SJSA1 (cell line): Measurements from ENCODE around the gene NSD2. TPM values are rescaled to one million over a fixed set of nuclear protein-coding genes. Genes with fewer than 3 reads are reported as not detected.
"Not testable (repeated sequence)": the region's sequence is repeated elsewhere in the genome, so short reads cannot be mapped to it uniquely, and the experiment has no call there.

Experiments
- DNase-seq, 2 experiments: peaks; one replicate each; pipeline ENCODE4 v3.0.0-alpha.2; 2015 to 2020; ENCODE audit warnings: low spot score in 2 of 2, low read depth in 1 of 2
- H3K27ac ChIP-seq: fragments of 250-450 bp; sonication (Bioruptor Pico); 2 replicates; pipeline ENCODE4 v1.5.1; 2020; ENCODE audit warnings: mild to moderate bottlenecking, moderate library complexity
- H3K27me3 ChIP-seq: fragments of 250-450 bp; sonication (Bioruptor Pico); replicated peaks from 2 replicates; pipeline ENCODE4 v1.5.1; 2020; ENCODE audit warnings: mild to moderate bottlenecking, moderate library complexity
- H3K36me3 ChIP-seq: fragments of 250-450 bp; sonication (Bioruptor Pico); 2 replicates; pipeline ENCODE4 v1.5.1; 2020; ENCODE audit warnings: mild to moderate bottlenecking
- H3K4me1 ChIP-seq: fragments of 250-450 bp; sonication (Bioruptor Pico); replicated peaks from 2 replicates; pipeline ENCODE4 v1.6.1; 2021; ENCODE audit warnings: mild to moderate bottlenecking
- H3K4me3 ChIP-seq: fragments of 250-450 bp; sonication (Bioruptor Pico); 2 replicates; pipeline ENCODE4 v1.5.1; 2020; ENCODE audit warnings: mild to moderate bottlenecking
- H3K9me3 ChIP-seq: fragments of 250-450 bp; sonication (Bioruptor Pico); replicated peaks from 2 replicates; pipeline ENCODE4 v1.5.1; 2020; ENCODE audit warnings: mild to moderate bottlenecking
- total RNA-seq: library from RNA; depleted of rRNA; stranded (reverse); fragments of >200 nt; shearing (Covaris generic); gene quantifications from 2 replicates; pipeline ENCODE4 v1.2.3, GENCODE V29; 2014

The NSD2 gene
- total RNA-seq, 1 experiment from 2014 or later, result 35.9 TPM

- Histone ChIP-seq H3K9me3 (no peaks in the 10 kb centered on the region), H3K4me3 (no peak overlapping the region), H3K4me1 (no peaks in the 10 kb centered on the region), H3K36me3 (0 out of 2 replicates have a peak, but pooled peaks cover 4% of the 10 kb centered on the region), H3K27me3 (no peaks in the 10 kb centered on the region), H3K27ac (no peak overlapping the region)
- no peak for DNase-seq
Measured at GRCh38 chr4:1991087-1991486, 119.9 kb downstream of the NSD2 start.

DNA sequence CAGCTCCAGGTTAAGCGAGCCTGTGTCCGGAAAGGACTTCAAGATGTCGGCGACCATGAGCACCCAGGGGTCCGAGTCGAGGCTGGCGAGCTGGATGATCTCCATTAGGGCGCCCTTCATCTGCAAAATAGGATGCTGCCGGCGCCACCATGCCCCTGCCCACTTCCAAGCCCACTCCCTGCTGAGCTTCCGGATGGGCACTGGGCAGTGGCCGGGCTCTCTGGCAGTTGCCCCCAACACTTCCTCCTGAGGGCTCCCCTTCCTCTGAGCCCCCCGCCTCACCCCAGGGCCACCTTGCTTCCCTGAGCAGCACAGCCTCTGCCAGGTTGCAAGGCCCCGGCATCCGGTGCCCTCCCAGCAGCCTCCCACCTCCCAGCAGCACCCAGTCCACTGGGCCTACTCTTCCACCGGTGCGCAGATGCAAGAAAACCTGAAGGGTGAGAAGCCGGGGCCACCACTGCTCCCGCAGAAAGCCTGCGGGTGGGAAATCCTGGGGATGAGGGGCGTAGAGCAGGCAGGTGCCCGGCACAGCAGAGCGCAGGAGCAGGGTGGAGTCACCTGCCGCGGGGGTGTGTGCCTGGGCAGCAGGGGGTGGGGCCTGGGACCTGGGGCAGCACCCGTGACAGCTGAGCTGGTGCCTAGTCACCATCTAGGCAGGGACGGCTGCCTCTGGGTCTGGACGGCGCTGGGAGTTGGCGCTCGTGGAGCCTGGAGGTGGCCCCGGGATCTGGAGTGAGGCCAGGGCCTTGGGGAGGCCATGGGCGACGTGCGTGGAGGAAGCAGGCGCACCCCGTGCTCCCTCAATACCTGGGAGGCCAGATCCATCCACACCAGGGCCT, 120.6 kb downstream of the NSD2 start:
- DNase-seq, result no peak
- 0 out of 2 replicates have a peak, but pooled peaks cover 2% of the 10 kb centered on the region for H3K36me3 ChIP-seq
- no peaks in the 10 kb centered on the region for H3K9me3 ChIP-seq
- H3K4me1 ChIP-seq, result no peaks in the 10 kb centered on the region
- H3K27ac ChIP-seq, result no peak overlapping the region
- H3K4me3 ChIP-seq, result no peak overlapping the region
- no peaks in the 10 kb centered on the region for H3K27me3 ChIP-seq

DNA sequence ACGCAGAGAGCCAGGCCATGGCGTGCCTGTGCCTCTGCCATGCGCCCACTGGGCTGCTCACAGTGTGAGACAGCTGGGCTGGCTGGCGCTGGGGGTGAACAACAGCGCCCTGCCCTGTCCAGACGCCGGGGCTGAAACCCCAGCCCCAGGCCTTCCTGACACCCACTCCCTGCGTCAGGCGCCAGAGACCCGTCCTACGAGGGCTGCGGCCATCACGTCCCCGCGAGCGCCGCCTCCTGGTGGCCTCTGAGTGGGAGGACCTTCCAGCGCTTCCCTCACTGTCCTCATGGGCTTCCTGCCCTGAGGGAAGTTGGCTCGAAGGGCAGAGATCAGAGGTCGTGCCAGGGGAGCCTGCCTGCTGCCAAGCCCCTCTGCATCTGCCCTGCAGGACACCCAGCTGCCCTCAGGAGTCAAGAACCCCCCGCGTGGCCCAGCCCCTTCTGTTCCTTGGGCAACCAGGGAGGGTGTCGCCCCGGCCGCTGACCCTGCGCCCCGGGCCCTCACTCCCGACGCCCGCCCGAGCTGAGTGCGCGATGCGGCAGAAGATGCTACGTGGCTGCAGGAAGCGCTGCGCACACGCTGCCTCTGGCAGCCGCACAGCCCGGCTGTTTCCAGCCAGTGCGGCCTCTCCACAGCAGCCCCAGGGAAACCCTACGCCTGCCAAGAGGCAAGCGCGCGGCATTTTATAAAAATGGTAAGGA, 121.4 kb downstream of the NSD2 start:
- Histone ChIP-seq H3K27ac (no peak overlapping the region), H3K27me3 (no peaks in the 10 kb centered on the region), H3K9me3 (no peaks in the 10 kb centered on the region), H3K4me3 (no peak overlapping the region), H3K4me1 (no peaks in the 10 kb centered on the region), H3K36me3 (no peaks in the 10 kb centered on the region)
- no peak for DNase-seq

- no peaks in the 10 kb centered on the region for H3K9me3 ChIP-seq
- H3K4me3 ChIP-seq, result no peak overlapping the region
- no peak for DNase-seq
- H3K4me1 ChIP-seq, result no peaks in the 10 kb centered on the region
- H3K36me3 ChIP-seq, result 0 out of 2 replicates have a peak, but pooled peaks cover 3% of the 10 kb centered on the region
- no peak overlapping the region for H3K27ac ChIP-seq
- H3K27me3 ChIP-seq, result no peaks in the 10 kb centered on the region
Measured at GRCh38 chr4:1993169-1993516, 122.0 kb downstream of the NSD2 start.

DNA sequence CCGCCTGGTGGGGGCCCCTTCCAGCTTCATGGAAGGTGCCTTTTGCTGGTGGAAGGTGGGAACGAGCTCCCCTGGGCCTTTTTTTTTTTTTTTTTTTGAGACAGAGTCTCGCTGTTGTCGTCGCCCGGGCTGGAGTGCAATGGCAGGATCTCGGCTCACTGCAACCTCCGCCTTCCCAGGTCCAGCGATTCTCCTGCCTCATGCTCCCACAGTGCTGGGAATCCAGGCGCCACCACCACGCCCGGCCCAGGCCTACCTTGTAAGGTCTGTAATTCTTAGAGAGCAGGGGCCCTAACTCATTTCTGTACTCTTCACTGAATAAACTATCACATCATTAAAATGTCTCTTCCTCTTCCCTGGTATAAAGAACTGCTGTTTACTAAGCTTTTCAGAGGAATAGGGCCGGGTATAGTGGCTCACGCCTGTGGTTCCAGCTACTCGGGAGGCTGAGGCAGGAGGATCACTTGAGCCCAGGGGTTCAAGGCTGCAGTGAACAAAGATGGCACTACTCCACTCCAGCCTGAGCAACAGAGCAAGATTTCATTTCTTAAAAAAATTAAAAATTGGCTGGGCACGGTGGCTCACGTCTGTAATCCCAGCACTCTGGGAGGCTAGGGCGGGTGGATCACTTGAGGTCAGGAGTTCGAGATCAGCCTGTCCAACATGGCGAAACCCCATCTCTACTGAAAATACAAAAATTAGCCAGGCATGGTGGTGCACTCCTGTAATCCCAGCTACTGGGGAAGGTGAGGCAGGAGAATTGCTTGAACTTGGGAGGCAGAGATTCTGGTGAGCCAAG, 122.7 kb downstream of the NSD2 start:
- H3K4me1 ChIP-seq, H3K36me3 ChIP-seq, H3K4me3 ChIP-seq, H3K27me3 ChIP-seq, DNase-seq, H3K27ac ChIP-seq, H3K9me3 ChIP-seq: not testable (repeated sequence)

GRCh38 chr4:1994938-1995337, 123.7 kb downstream of the NSD2 start:
- H3K4me3 ChIP-seq, result no peak overlapping the region
- H3K4me1 ChIP-seq, result no peaks in the 10 kb centered on the region
- H3K27me3 ChIP-seq, result no peaks in the 10 kb centered on the region
- H3K27ac ChIP-seq, result no peak overlapping the region
- 0 out of 2 replicates have a peak, but pooled peaks cover 3% of the 10 kb centered on the region for H3K36me3 ChIP-seq
- H3K9me3 ChIP-seq, result no peaks in the 10 kb centered on the region
- no peak for DNase-seq

DNA sequence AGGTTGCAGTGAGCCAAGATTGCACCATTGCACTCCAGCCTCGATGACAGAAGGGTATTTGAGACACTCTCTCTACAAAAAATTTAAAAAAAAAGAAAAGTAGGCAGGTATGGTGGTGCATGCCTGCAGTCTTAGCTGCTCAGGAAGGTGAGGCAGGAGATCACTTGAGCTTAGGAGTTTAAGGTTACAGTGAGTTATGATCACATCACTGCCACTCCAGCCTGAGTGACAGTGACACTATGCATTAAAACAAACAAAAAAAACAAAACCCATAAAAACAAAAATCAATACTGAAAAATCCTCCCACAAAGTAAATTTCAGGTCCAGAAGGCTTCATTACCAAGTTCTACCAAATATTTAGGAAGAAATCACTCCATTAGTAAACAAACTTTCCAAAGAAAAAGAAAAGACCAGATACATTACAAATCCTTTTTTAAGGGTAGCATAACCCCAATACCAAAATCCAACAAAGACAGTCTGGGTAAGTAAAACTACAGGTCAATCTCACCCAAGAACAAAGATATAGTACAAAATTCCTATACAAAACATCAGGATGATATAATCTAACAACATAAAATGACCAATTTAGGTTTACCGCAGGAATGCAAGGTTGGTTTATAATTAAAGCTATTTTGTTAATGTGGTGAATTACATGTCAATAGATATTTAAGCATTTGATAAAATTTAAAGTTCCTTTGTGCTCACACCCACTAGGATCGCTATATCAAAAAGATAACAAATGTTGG, 125.8 kb downstream of the NSD2 start:
- H3K27ac ChIP-seq, result no peak overlapping the region
- H3K4me1 ChIP-seq, result no peaks in the 10 kb centered on the region
- DNase-seq, result no peak
- no peak overlapping the region for H3K4me3 ChIP-seq
- H3K36me3 ChIP-seq, result 0 out of 2 replicates have a peak, but pooled peaks cover 3% of the 10 kb centered on the region
- no peaks in the 10 kb centered on the region for H3K9me3 ChIP-seq
- no peaks in the 10 kb centered on the region for H3K27me3 ChIP-seq

DNA sequence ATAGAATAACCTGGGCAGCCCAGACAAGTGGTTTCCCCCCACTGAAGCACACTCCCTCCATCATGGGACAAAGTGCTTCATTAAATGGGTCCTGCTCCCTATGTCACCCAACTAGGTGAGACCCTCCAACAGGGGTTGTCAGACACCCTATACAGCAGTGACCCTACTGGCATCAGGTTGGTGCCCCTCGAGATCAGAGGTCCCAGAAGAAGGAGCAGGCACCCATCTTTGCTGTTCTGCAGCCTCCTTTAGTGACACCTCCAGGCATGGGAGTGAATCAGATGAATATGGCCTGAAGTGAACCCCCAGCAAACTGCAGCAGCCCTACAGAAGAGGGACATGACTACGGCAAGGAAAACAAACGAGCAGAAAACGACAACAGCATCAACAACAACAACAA, 126.5 kb downstream of the NSD2 start:
- Histone ChIP-seq H3K36me3 (0 out of 2 replicates have a peak, but pooled peaks cover 3% of the 10 kb centered on the region), H3K9me3 (no peaks in the 10 kb centered on the region), H3K27ac (no peak overlapping the region), H3K27me3 (no peaks in the 10 kb centered on the region), H3K4me1 (no peaks in the 10 kb centered on the region), H3K4me3 (no peak overlapping the region)
- no peak for DNase-seq

DNA sequence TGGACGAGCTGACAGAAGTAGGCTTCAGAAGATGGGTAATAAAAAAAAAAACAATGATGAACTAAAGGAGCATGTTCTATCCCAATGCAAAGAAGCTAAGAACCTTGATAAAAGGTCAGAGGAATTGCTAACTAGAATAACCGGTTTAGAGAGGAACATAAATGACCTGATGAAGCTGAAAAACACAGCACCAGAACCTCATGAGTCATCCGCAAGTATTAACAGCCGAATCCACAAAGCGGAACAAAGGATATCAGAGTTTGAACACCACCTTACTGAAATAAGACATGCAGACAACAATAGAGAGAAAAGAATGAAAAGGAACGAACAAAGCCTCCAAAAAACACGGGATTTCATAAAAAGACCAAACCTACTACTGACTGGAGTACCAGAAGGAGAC, 127.1 kb downstream of the NSD2 start:
- Histone ChIP-seq H3K36me3 (0 out of 2 replicates have a peak, but pooled peaks cover 3% of the 10 kb centered on the region), H3K4me3 (no peak overlapping the region), H3K27me3 (no peaks in the 10 kb centered on the region), H3K27ac (no peak overlapping the region), H3K4me1 (no peaks in the 10 kb centered on the region), H3K9me3 (no peaks in the 10 kb centered on the region)
- DNase-seq, result no peak

- DNase-seq, H3K4me3 ChIP-seq, H3K4me1 ChIP-seq, H3K9me3 ChIP-seq, H3K36me3 ChIP-seq, H3K27ac ChIP-seq, H3K27me3 ChIP-seq: not testable (repeated sequence)
Measured at GRCh38 chr4:1999308-1999707, 128.1 kb downstream of the NSD2 start.

GRCh38 chr4:2003361-2003760, 132.2 kb downstream of the NSD2 start:
- H3K9me3 ChIP-seq, H3K4me3 ChIP-seq, H3K27ac ChIP-seq, H3K4me1 ChIP-seq, DNase-seq, H3K27me3 ChIP-seq, H3K36me3 ChIP-seq: not testable (repeated sequence)

GRCh38 chr4:2006367-2006766, 135.2 kb downstream of the NSD2 start:
- Histone ChIP-seq H3K4me1 (no peaks in the 10 kb centered on the region), H3K27ac (no peak overlapping the region), H3K27me3 (no peaks in the 10 kb centered on the region), H3K4me3 (no peak overlapping the region), H3K9me3 (no peaks in the 10 kb centered on the region), H3K36me3 (no peaks in the 10 kb centered on the region)
- DNase-seq, result no peak

- Histone ChIP-seq H3K36me3 (no peaks in the 10 kb centered on the region), H3K27ac (no peak overlapping the region), H3K9me3 (no peaks in the 10 kb centered on the region), H3K4me1 (no peaks in the 10 kb centered on the region), H3K27me3 (no peaks in the 10 kb centered on the region), H3K4me3 (no peak overlapping the region; the same call in 1 of the 2 replicates)
- DNase-seq, result no peak
Measured at GRCh38 chr4:2006956-2007653, 135.9 kb downstream of the NSD2 start.
